Measurements from ENCODE around the gene STK36.
"Not testable (repeated sequence)": the region's sequence is repeated elsewhere in the genome, so short reads cannot be mapped to it uniquely, and the experiment has no call there.

DNA sequence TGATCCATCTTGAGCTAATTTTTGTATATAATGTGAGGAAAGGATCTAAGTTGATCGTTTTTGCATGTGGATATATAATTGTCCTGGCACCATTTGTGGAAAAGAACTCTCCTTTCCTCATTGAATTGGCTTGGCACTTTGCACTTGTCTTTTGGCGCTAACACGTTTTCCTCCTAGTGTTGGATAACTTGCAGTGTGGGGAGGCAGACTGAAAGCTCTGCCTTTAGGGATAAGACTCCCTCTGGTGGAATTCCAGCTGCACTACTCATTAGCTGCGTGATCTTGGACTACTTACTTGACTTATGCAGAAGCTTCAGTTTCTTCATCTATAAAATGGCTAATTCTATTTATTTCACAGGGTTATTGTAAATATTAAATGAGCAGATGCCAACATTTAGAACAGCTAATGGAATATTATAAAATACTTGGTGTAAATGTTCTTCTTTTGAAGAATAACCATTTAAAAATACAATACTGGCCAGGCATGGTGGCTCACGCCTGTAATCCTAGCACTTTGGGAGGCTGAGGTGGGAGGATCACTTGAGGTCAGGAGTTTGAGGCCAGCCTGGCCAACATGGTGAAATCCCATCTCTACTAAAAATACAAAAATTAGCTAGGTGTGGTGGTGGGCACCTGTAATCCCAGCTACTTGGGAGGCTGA, 15.6 kb downstream of the STK36 start:
- TF ChIP-seq ZNF274 (IDR thresholded peaks at IDR 0.05; ENCODE audit: low read depth, low read length); SUZ12 (IDR thresholded peaks at IDR 0.05; ENCODE audit: extremely low read depth, insufficient read depth, insufficient read length); YY1 (IDR thresholded peaks at IDR 0.05; ENCODE audit: insufficient read depth, insufficient read length): not testable (repeated sequence)

Data from NT2/D1 (cell line).